Common myeloid progenitor, CD34-positive (primary cell): ENCODE data around the gene IL6ST.

Source experiments
- CTCF ChIA-PET: fragments of 350-600 bp; sonication (Branson Sonifier 250); formaldehyde crosslinking; loops from one replicate; lab custom pipeline; 2021; ENCODE audit warnings: antibody characterized with exemption; lab: Charles Lee
- POLR2A ChIA-PET: fragments of 350-600 bp; sonication (Branson Sonifier 250); formaldehyde crosslinking; loops from one replicate; lab custom pipeline; 2021; ENCODE audit warnings: antibody characterized with exemption; lab: Charles Lee
- DNase-seq, 3 donors: peaks; one replicate each; pipeline versions ENCODE4 v3.0.0 to v3.0.0-alpha.2; 2013
- H3K27ac ChIP-seq, 2 experiments: 1 replicate in 1 of 2; 2 replicates in 1 of 2; pipeline ENCODE4 v1.7.0; 2013; ENCODE audit warnings: inconsistent platforms in 2 of 2, low read length in 2 of 2, mild to moderate bottlenecking in 2 of 2, low read depth in 1 of 2, moderate library complexity in 1 of 2; ENCODE audit not compliant: severe bottlenecking in 2 of 2, insufficient read depth in 1 of 2, poor library complexity in 1 of 2
- H3K27me3 ChIP-seq, 5 experiments: replicated peaks in 2 of 5; 1 replicate in 3 of 5; 2 replicates in 2 of 5; pipeline versions ENCODE4 v1.6.1 to v1.7.0; 2013; ENCODE audit warnings: low read length in 4 of 5, mild to moderate bottlenecking in 2 of 5, moderate library complexity in 2 of 5, inconsistent platforms in 1 of 5; ENCODE audit not compliant: insufficient read depth in 5 of 5, control insufficient read depth in 4 of 5
- H3K36me3 ChIP-seq, 4 experiments: 1 replicate in 2 of 4; 2 replicates in 2 of 4; pipeline versions ENCODE4 v1.6.1 to v1.7.0; 2013; ENCODE audit warnings: low read length in 3 of 4, control low read depth in 1 of 4, mild to moderate bottlenecking in 1 of 4; ENCODE audit not compliant: control insufficient read depth in 4 of 4, insufficient read depth in 4 of 4
- H3K4me1 ChIP-seq, 4 experiments: 1 replicate in 3 of 4; 2 replicates in 1 of 4; pipeline versions ENCODE4 v1.6.1 to v1.7.1; 2013; ENCODE audit warnings: low read length in 3 of 4, mild to moderate bottlenecking in 3 of 4, control low read depth in 1 of 4, inconsistent platforms in 1 of 4, moderate library complexity in 1 of 4; ENCODE audit not compliant: control insufficient read depth in 4 of 4, insufficient read depth in 4 of 4; ENCODE audit errors: control extremely low read depth in 1 of 4
- H3K4me3 ChIP-seq, 7 experiments: 1 replicate in 4 of 7; 2 replicates in 3 of 7; pipeline versions ENCODE4 v1.5.1 to v1.7.0; 2013; ENCODE audit warnings: mild to moderate bottlenecking in 7 of 7, low read length in 6 of 7, moderate library complexity in 6 of 7, inconsistent platforms in 2 of 7, low read depth in 2 of 7, control low read depth in 1 of 7; ENCODE audit not compliant: insufficient read depth in 4 of 7, control insufficient read depth in 1 of 7; ENCODE audit errors: extremely low read depth in 1 of 7
- H3K9me3 ChIP-seq, 5 experiments: 1 replicate in 4 of 5; 2 replicates in 1 of 5; pipeline versions ENCODE4 v1.6.1 to v1.7.1; 2013; ENCODE audit warnings: low read length in 4 of 5, mild to moderate bottlenecking in 2 of 5, inconsistent platforms in 1 of 5, low read depth in 1 of 5, moderate library complexity in 1 of 5; ENCODE audit not compliant: control insufficient read depth in 4 of 5, insufficient read depth in 2 of 5; ENCODE audit errors: control extremely low read depth in 1 of 5
- WGBS: methylation state at CpG from one replicate; pipeline ENCODE4 v1.1.5; 2013; ENCODE audit not compliant: insufficient coverage; 5-methylcytosine and 5-hydroxymethylcytosine counted together

The IL6ST gene

DNA sequence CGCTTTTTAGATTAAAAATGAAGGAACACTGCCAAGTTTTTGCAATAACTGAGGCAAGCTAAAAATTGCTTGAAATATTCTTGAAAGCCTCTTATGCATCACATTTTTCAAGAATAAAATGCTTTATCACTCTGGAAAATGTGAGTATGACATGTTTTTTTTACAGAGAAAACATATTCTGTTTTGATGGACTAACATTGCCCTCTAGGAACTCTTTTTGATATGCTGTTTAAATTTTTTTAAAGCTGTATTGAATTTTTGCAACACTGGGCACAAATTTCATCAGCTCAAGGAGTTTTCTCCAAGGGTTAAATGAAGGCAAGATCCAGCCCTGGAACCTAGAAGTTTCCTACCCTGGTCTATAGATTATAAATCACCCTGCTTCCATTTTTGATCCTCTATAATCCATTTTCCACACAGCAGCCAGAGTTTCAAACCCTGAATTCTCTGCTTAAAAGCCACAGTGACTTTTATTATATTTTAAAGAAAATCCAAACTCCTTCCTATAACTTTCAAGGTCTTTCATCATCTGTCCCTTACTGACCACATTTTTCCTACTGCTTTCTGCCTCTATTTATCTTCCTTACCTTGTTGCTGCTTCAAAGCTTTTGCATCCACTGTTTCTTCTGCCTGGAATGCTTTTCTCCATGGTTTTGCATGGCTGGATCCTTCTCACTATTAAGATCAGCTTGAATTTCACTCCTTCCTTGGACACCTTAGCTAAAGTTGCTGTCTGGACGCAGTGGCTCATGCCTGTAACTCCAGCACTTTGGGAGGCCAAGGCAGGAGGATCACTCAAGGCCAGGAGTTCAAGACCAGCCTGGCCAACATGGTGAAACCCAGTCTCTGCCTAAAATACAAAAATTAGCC, 82.7 kb downstream of the IL6ST start:
- ChIA-PET POLR2A (no interaction called here), CTCF (interaction anchor here (0.7 kb wide), 1 partner anchor 23 kb away, joined by 3 read pairs; no protein-coding TSS in a partner anchor)
- Histone ChIP-seq H3K27me3 (peaks cover 0 to 2% (median 0%) of the 10 kb centered on the region in 5 experiments), H3K27ac (no peak overlapping the region), H3K4me1 (no peaks in the 10 kb centered on the region), H3K4me3 (no peak overlapping the region), H3K36me3 (no peaks in the 10 kb centered on the region), H3K9me3 (no peaks in the 10 kb centered on the region)
- no peak for DNase-seq
- WGBS, result 89% methylated on average over 1 of the region's 2 CpGs

DNA sequence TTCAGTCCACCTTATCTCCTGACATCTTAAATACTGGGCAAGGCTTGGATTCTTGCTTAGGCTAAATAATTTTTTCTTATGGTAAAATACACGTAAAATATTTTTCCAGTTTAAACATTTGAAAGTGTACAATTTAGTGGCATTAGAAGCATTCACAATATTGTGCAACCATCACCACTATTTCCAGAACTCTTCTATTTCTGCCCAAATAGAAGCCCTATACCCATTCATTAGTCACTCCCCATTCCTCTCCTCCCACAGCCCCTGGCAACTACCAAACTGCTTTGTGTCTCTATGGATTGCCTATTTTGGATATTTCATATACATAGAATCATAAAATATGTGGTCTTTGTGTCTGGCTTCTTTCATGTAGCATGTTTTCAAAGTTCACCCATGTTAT, 86.0 kb downstream of the IL6ST start:
- Histone ChIP-seq H3K27ac (no peak overlapping the region), H3K27me3 (peaks cover 0 to 6% (median 2%) of the 10 kb centered on the region in 5 experiments), H3K4me3 (no peak overlapping the region), H3K4me1 (peaks cover 0 to 2% (median under 1%) of the 10 kb centered on the region in 4 experiments), H3K36me3 (no peaks in the 10 kb centered on the region), H3K9me3 (no peaks in the 10 kb centered on the region)
- DNase-seq, result no peak
- CTCF ChIA-PET, result interaction anchor here (1.3 kb wide), 1 partner anchor 11 kb away, joined by 3 read pairs; no protein-coding TSS in a partner anchor
- no CpG with 5 or more reads among the region's 1 CpG for WGBS
- POLR2A ChIA-PET, result no interaction called here

DNA sequence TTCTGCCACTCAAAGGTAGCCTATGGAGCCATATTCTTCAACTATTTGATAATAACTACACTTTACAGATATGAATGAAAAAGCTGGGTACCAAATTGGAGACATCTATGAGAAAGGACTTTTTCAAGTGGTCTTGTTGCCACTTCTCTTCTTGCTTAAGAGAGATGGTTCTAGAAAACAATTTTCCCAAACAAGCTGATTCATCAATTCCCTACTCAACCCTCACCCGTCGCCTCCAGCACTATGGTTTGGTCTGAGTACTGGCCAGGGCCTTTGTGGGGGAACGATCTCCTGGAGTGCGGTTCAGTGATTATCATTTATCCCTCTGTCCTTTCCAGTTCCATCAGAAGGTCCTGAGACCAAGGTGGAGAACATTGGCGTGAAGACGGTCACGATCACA, 86.8 kb downstream of the IL6ST start:
- H3K27me3 ChIP-seq, result peaks cover 0 to 6% (median 2%) of the 10 kb centered on the region in 5 experiments
- CTCF ChIA-PET, result interaction anchor here (0.9 to 1.6 kb wide), 3 partner anchors 9 to 14 kb away, joined by 3 to 4 read pairs (median 3); no protein-coding TSS in a partner anchor
- H3K36me3 ChIP-seq, result no peaks in the 10 kb centered on the region
- H3K27ac ChIP-seq, result no peak overlapping the region
- H3K4me1 ChIP-seq, result peaks cover 0 to 10% (median 10%) of the 10 kb centered on the region in 4 experiments
- H3K9me3 ChIP-seq, result no peaks in the 10 kb centered on the region
- WGBS, result 98% methylated on average over 6 of the region's 7 CpGs
- POLR2A ChIA-PET, result no interaction called here
- DNase-seq, result no peak
- H3K4me3 ChIP-seq, result no peak overlapping the region

DNA sequence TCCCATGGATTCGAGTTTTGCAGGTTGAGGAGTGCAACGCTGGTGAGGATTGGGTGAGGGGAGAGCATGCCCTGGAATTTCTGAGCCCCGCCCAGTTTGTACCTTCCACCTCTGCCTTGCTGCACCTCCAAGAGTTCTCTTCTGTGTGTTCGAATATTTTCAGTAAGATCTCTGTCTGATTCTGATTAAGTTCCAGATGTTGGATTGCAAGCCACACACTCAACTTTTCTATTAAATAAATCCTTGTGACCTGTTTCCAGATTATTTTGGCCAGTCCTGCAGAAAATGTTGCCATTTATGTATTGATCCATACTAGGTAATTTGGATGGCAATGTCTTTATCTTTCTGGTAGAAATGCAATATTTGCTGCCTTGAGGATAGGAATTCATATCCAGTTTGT, 89.5 kb downstream of the IL6ST start:
- H3K27me3 ChIP-seq, result peaks cover 0 to 4% (median 3%) of the 10 kb centered on the region in 5 experiments
- ChIA-PET POLR2A (no interaction called here), CTCF (no interaction called here)
- no peak for DNase-seq
- 88% methylated on average over 4 of the region's 4 CpGs for WGBS
- H3K9me3 ChIP-seq, result no peaks in the 10 kb centered on the region
- H3K4me3 ChIP-seq, result no peak overlapping the region
- no peak overlapping the region for H3K27ac ChIP-seq
- H3K36me3 ChIP-seq, result no peaks in the 10 kb centered on the region
- peaks cover 0 to 12% (median 11%) of the 10 kb centered on the region in 4 experiments for H3K4me1 ChIP-seq

DNA sequence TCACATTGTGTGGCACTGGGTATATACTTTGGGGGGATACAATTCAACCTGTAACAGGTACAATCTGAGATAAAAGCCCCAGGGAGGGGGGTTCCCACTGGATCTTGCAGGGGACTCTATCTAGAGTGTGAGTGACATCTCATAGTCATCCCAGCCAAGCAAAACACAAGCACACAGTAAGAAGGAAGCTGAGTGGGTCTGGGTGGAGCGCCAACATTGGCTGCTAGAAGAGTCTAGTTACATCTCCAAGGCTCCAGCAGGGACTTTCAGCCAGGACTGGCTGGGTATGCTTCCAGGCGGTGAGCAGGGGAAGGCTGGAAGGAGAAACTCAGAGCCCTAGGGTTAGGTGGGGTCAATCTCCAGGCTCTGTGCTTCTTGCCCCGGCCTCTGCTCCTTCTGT, 90.6 kb downstream of the IL6ST start:
- POLR2A ChIA-PET, result no interaction called here
- Histone ChIP-seq H3K27me3 (peaks cover 0 to 9% (median 4%) of the 10 kb centered on the region in 5 experiments), H3K4me1 (peaks cover 0 to 12% (median 11%) of the 10 kb centered on the region in 4 experiments), H3K36me3 (no peaks in the 10 kb centered on the region), H3K27ac (no peak overlapping the region), H3K4me3 (no peak overlapping the region), H3K9me3 (no peaks in the 10 kb centered on the region)
- DNase-seq, result no peak
- WGBS, result 95% methylated on average over 3 of the region's 3 CpGs
- CTCF ChIA-PET, result no interaction called here

DNA sequence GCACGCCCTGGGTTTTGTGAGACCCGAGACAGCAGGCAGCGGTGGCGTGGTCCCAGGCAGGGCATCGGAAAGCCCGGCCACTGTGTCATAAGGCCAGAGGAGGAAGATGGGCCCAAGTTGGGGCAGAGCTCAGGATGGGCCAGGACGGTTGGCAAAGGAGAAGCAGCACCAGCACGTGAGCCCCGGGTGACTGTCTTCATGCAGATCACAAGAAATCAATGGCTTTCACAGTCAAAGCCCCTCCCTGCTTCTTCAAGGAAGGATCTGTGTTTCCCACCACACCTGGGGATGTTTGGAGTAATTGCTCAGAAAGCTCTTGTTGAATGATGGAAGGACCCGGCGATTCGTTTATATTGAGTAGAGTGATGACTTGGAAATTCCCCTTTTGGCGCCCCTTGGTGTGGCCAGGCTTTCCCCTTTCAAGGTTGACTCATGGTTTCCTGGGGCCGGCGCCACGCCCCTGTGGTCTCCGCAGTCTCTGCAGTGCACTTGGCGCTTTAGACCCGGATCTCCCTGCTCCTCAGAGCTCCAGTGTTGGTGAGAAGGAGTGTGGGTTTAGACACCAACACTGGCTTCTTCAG, 91.6 kb downstream of the IL6ST start:
- H3K27ac ChIP-seq, result no peak overlapping the region
- H3K9me3 ChIP-seq, result no peaks in the 10 kb centered on the region
- H3K4me3 ChIP-seq, result peak overlapping the region in 1 of 7 experiments; percentile 15
- ChIA-PET CTCF (interaction anchor here (0.9 kb wide), 1 partner anchor 297 kb away, joined by 3 read pairs; no protein-coding TSS in a partner anchor), POLR2A (no interaction called here)
- WGBS, result 64% methylated on average over 12 of the region's 19 CpGs
- H3K36me3 ChIP-seq, result no peaks in the 10 kb centered on the region
- peak; percentile 77 to 94 (median 94) for DNase-seq
- H3K27me3 ChIP-seq, result peaks cover 0 to 9% (median 4%) of the 10 kb centered on the region in 5 experiments
- H3K4me1 ChIP-seq, result peaks cover 0 to 12% (median 11%) of the 10 kb centered on the region in 4 experiments
